KMS-11 (cell line): Measurements from ENCODE around the gene CTSA.

ENCODE experiments used
- H2AFZ ChIP-seq: fragments of 200-600 bp; sonication (generic); 2 replicates; pipeline ENCODE4 v1.6.1; 2016; ENCODE audit warnings: antibody characterized with exemption, mixed run types, low read depth
- H3K27ac ChIP-seq: fragments of 200-600 bp; sonication (generic); 2 replicates; pipeline ENCODE4 v1.6.1; 2016; ENCODE audit warnings: mild to moderate bottlenecking, mixed run types
- H3K27me3 ChIP-seq: fragments of 200-600 bp; sonication (generic); 2 replicates; pipeline ENCODE4 v1.6.1; 2017; ENCODE audit warnings: mild to moderate bottlenecking, low read depth, mixed run types, moderate library complexity; ENCODE audit not compliant: insufficient read depth
- H3K36me3 ChIP-seq: fragments of 200-600 bp; sonication (generic); 2 replicates; pipeline ENCODE4 v1.6.1; 2017; ENCODE audit warnings: mild to moderate bottlenecking, mixed run types; ENCODE audit not compliant: insufficient read depth
- H3K4me1 ChIP-seq: fragments of 200-600 bp; sonication (generic); 2 replicates; pipeline ENCODE4 v1.6.1; 2016; ENCODE audit warnings: mild to moderate bottlenecking, low read depth, mixed run types; ENCODE audit not compliant: poor library complexity, severe bottlenecking
- H3K4me2 ChIP-seq: fragments of 200-600 bp; sonication (generic); 2 replicates; pipeline ENCODE4 v1.7.0; 2016; ENCODE audit warnings: mild to moderate bottlenecking, mixed run types
- H3K4me3 ChIP-seq: fragments of 200-600 bp; sonication (generic); IDR thresholded peaks from 2 replicates; pipeline ENCODE4 v1.6.1; 2017; ENCODE audit warnings: low read depth, low read length, mixed read lengths; ENCODE audit not compliant: insufficient read depth
- H3K79me2 ChIP-seq: fragments of 200-600 bp; sonication (generic); 2 replicates; pipeline ENCODE4 v1.6.1; 2016; ENCODE audit warnings: low read depth, mixed run types; ENCODE audit not compliant: insufficient read depth
- H3K9ac ChIP-seq: fragments of 200-600 bp; sonication (generic); 2 replicates; pipeline ENCODE4 v1.6.1; 2016; ENCODE audit warnings: mild to moderate bottlenecking, mixed run types
- H4K20me1 ChIP-seq: fragments of 200-600 bp; sonication (generic); 2 replicates; pipeline ENCODE4 v1.6.1; 2016; ENCODE audit warnings: mild to moderate bottlenecking, mixed run types; ENCODE audit not compliant: insufficient read depth
- CTCF ChIP-seq: fragments of 200-600 bp; sonication (generic); conservative IDR thresholded peaks from 2 replicates; pipeline ENCODE4 v1.6.1; 2017; ENCODE audit warnings: low read depth, mild to moderate bottlenecking, antibody characterized with exemption, low read length, moderate library complexity, mixed read lengths

The CTSA gene

GRCh38 chr20:45845452-45845851 is 45.7 kb upstream of the CTSA start:
- Histone ChIP-seq H3K4me3 (no peak overlapping the region), H3K9ac (no peak overlapping the region), H3K27ac (no peak overlapping the region), H3K27me3 (no peaks in the 10 kb centered on the region), H3K4me2 (no peak overlapping the region), H4K20me1 (no peaks in the 10 kb centered on the region), H3K4me1 (no peaks in the 10 kb centered on the region), H3K79me2 (no peaks in the 10 kb centered on the region), H2AFZ (no peak overlapping the region), H3K36me3 (no peaks in the 10 kb centered on the region)
- TF ChIP-seq CTCF = no peak

GRCh38 chr20:45848421-45848820 is 42.7 kb upstream of the CTSA start:
- Histone ChIP-seq H3K27me3 (no peaks in the 10 kb centered on the region), H2AFZ (no peak overlapping the region), H3K9ac (no peak overlapping the region), H3K27ac (no peak overlapping the region), H4K20me1 (no peaks in the 10 kb centered on the region), H3K4me3 (no peak overlapping the region), H3K4me2 (no peak overlapping the region), H3K79me2 (no peaks in the 10 kb centered on the region), H3K36me3 (no peaks in the 10 kb centered on the region), H3K4me1 (no peaks in the 10 kb centered on the region)
- TF ChIP-seq CTCF = no peak

GRCh38 chr20:45848969-45849582 is 42.1 kb upstream of the CTSA start:
- Histone ChIP-seq H3K4me3 (no peak overlapping the region), H4K20me1 (no peaks in the 10 kb centered on the region), H3K9ac (no peak overlapping the region), H3K4me1 (no peaks in the 10 kb centered on the region), H3K27ac (no peak overlapping the region), H3K27me3 (no peaks in the 10 kb centered on the region), H3K4me2 (no peak overlapping the region), H3K79me2 (no peaks in the 10 kb centered on the region), H3K36me3 (no peaks in the 10 kb centered on the region), H2AFZ (no peak overlapping the region)
- TF ChIP-seq CTCF = no peak

GRCh38 chr20:45850238-45850637 is 40.9 kb upstream of the CTSA start:
- no peaks in the 10 kb centered on the region for H3K36me3 ChIP-seq
- H3K4me3 ChIP-seq = no peak overlapping the region
- no peaks in the 10 kb centered on the region for H3K27me3 ChIP-seq
- H4K20me1 ChIP-seq = no peaks in the 10 kb centered on the region
- no peak overlapping the region for H3K4me2 ChIP-seq
- H3K9ac ChIP-seq = no peak overlapping the region
- H3K27ac ChIP-seq = no peak overlapping the region
- peaks cover 8% of the 10 kb centered on the region; the same call in 1 of the 2 replicates for H3K79me2 ChIP-seq
- no peak for TF ChIP-seq CTCF
- no peak overlapping the region for H2AFZ ChIP-seq
- no peaks in the 10 kb centered on the region for H3K4me1 ChIP-seq
